K562 (cell line): ENCODE measurements around the gene ACO2. TPM values are rescaled to one million over a fixed set of nuclear protein-coding genes. Genes with fewer than 3 reads are reported as not detected.
"Not testable (repeated sequence)": the region's sequence is repeated elsewhere in the genome, so short reads cannot be mapped to it uniquely, and the experiment has no call there.

Experiments used
- ATAC-seq: fragments of 200-7000 bp; cut with Tn5 transposase; 3 replicates; pipeline ENCODE4 v1.9.1; 2020; ENCODE audit warnings: moderate library complexity
- BruUV-seq: library from RNA; stranded (reverse); fragments of 400-500 nt; replicated peaks from 2 replicates; lab custom pipeline; 2021; lab: Mats Ljungman, UMichigan
- CTCF ChIA-PET: fragments of 300-600 bp; formaldehyde crosslinking; extraction: SDS; loops from one replicate; lab custom pipeline; 2021; ENCODE audit warnings: low intra/inter-chr PET ratio; lab: Yijun Ruan, JAX
- POLR2A ChIA-PET: fragments of 300-600, 350-650 bp; sonication (Branson Sonifier 250); formaldehyde crosslinking; extraction: SDS; loops from one replicate; lab custom pipeline; 2021; ENCODE audit warnings: antibody characterized with exemption, inconsistent platforms; lab: Yijun Ruan, JAX
- DNase-seq, 4 experiments: peaks; one replicate each; pipeline versions ENCODE4 v3.0.0 to v3.0.0-alpha.2; 2011 to 2018; ENCODE audit warnings: low spot score in 3 of 4, mixed read lengths in 3 of 4; ENCODE audit errors: extremely low read depth in 1 of 4
- FAIRE-seq: peaks from 2 replicates; lab custom pipeline; 2011; peaks lifted over from hg19 to GRCh38; lab: Jason Lieb, UNC
- H2AFZ ChIP-seq: 2 replicates; pipeline ENCODE4 v1.6.0; 2011; ENCODE audit warnings: low read depth, low read length, control low read depth, inconsistent platforms
- H3K27ac ChIP-seq: fragments of 200-600 bp; 3 replicates; pipeline ENCODE4 v1.8.0; 2011; ENCODE audit warnings: low read depth, mild to moderate bottlenecking, control low read depth, inconsistent platforms, low read length, moderate library complexity, mixed read lengths; ENCODE audit errors: extremely low read depth
- H3K27me3 ChIP-seq, 2 experiments: fragments of 300-600 bp in 1 of 2; 2 replicates in 1 of 2; 3 replicates in 1 of 2; pipeline versions ENCODE4 v1.6.0 to v1.8.0; 2011; ENCODE audit warnings: inconsistent platforms in 2 of 2, low read length in 2 of 2, mild to moderate bottlenecking in 1 of 2, mixed read lengths in 1 of 2, moderate library complexity in 1 of 2; ENCODE audit not compliant: control insufficient read depth in 2 of 2, insufficient read depth in 2 of 2
- H3K36me3 ChIP-seq: fragments of 300-600 bp; 3 replicates; pipeline ENCODE4 v1.8.0; 2011; ENCODE audit warnings: mild to moderate bottlenecking, low read length, inconsistent platforms; ENCODE audit not compliant: control insufficient read depth, insufficient read depth
- H3K4me1 ChIP-seq, 2 experiments: fragments of 200-600 bp in 1 of 2; replicated peaks in 1 of 2; 2 replicates in 1 of 2; 3 replicates in 1 of 2; pipeline versions ENCODE4 v1.5.1 to v1.8.0; 2011; ENCODE audit warnings: inconsistent platforms in 2 of 2, low read length in 2 of 2, mild to moderate bottlenecking in 1 of 2, mixed read lengths in 1 of 2, moderate library complexity in 1 of 2; ENCODE audit not compliant: control insufficient read depth in 2 of 2, insufficient read depth in 2 of 2
- H3K4me2 ChIP-seq: 2 replicates; pipeline ENCODE4 v1.6.1; 2011; ENCODE audit warnings: low read length, control low read depth, inconsistent platforms, mixed read lengths; ENCODE audit not compliant: insufficient read depth
- H3K4me3 ChIP-seq: fragments of 200-600 bp; sonication (generic), shearing (Covaris generic); 2 replicates; pipeline ENCODE4 v1.5.1; 2016; ENCODE audit warnings: control low read depth, inconsistent platforms
- H3K79me2 ChIP-seq: fragments of 200-600 bp; 3 replicates; pipeline ENCODE4 v1.8.0; 2011; ENCODE audit warnings: low read length, inconsistent platforms; ENCODE audit not compliant: control insufficient read depth, insufficient read depth
- H3K9ac ChIP-seq, 2 experiments: 2 replicates each; pipeline versions ENCODE4 v1.6.0 to v1.6.1; 2011; ENCODE audit warnings: low read depth in 2 of 2, low read length in 2 of 2, control low read depth in 1 of 2, inconsistent platforms in 1 of 2, mild to moderate bottlenecking in 1 of 2, mixed read lengths in 1 of 2; ENCODE audit not compliant: insufficient read depth in 1 of 2
- H3K9me1 ChIP-seq: one replicate; pipeline ENCODE4 v1.6.0; 2011; ENCODE audit warnings: inconsistent platforms, mild to moderate bottlenecking, low read length, moderate library complexity; ENCODE audit not compliant: control insufficient read depth, insufficient read depth
- H3K9me3 ChIP-seq: replicated peaks from 2 replicates; pipeline ENCODE4 v1.5.1; 2011; ENCODE audit warnings: low read depth, low read length, inconsistent platforms; ENCODE audit not compliant: control insufficient read depth, insufficient read depth
- H4K20me1 ChIP-seq: replicated peaks from 2 replicates; pipeline ENCODE4 v1.6.1; 2011; ENCODE audit warnings: low read length, inconsistent platforms, mixed read lengths; ENCODE audit not compliant: control insufficient read depth, insufficient read depth
- TAF1 ChIP-seq: IDR thresholded peaks from 2 replicates; pipeline ENCODE4 v1.6.1; 2011; ENCODE audit warnings: mild to moderate bottlenecking, low read length, moderate library complexity; ENCODE audit not compliant: insufficient read depth, control insufficient read depth, severe bottlenecking; ENCODE audit errors: extremely low read depth
- WGBS: fragments of 100-300 bp; shearing (Covaris generic); methylation state at CpG from one replicate; pipeline ENCODE4 v1.1.6; 2016; ENCODE audit warnings: low coverage, mixed read lengths; ENCODE audit not compliant: insufficient coverage; ENCODE audit errors: missing lambda C conversion rate; 5-methylcytosine and 5-hydroxymethylcytosine counted together
- in situ Hi-C: fragments of 300-500 bp; cut with MboI; formaldehyde crosslinking; loops from 4 replicates; pipeline ENCODE4 v1.15.0; 2018; ENCODE audit warnings: inconsistent platforms, mixed read lengths
- intact Hi-C: fragments of 100-400 bp; cut with micrococcal nuclease; formaldehyde crosslinking; loops from 2 replicates; pipeline ENCODE4 v1.14.2; 2022
- polyA plus RNA-seq, 8 experiments: library from polyadenylated mRNA; depleted of rRNA in 4 of 8; stranded (reverse) in 5 of 8; unstranded in 3 of 8; fragments of >200 nt; fragmentation: Nextera tagmentation in 2 of 8; fragmentation: Illumina TruSeq in 1 of 8; extraction: Ambion mirVana in 2 of 8; extraction: Trizol in 1 of 8; gene quantifications; 2 replicates each; pipeline versions ENCODE4 v1.2.1 to v1.2.3, GENCODE V29; 2011 to 2014; ENCODE audit warnings: inconsistent platforms in 1 of 8, missing spikeins in 1 of 8
- total RNA-seq, 7 experiments: library from RNA; depleted of rRNA in 6 of 7; stranded (reverse); fragments of >200 nt in 6 of 7; fragmentation: Illumina TruSeq in 2 of 7; extraction: Trizol in 2 of 7; gene quantifications; 2 replicates each; pipeline versions ENCODE4 v1.2.1 to v1.2.3, GENCODE V29; 2011 to 2021; ENCODE audit warnings: low replicate concordance in 1 of 7

ACO2 gene
- total and polyA plus RNA-seq, 9 of the 15 experiments (the other 6 are each of a cell fraction or from before 2014, with no cell fraction given) = 16.2 to 119 (median 43.2) TPM

DNA sequence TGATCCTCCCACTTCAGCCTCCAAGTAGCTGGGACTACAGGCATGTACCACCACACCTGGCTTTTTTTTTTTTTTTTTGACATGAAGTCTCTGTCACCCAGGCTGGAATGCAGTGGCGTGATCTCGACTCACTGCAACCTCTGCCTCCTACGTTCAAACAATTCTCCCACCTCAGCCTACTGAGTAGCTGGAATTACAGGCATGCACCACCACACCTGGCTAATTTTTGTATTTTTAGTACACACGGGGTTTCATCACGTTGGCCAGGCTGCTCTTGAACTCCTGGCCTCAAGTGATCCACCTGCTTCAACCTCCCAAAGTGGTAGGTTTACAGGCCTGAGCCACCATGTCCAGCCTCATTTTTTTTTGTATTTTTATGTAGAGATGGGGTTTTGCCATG is 28.4 kb upstream of the ACO2 start:
- ATAC-seq, H3K9me3 ChIP-seq, H3K27ac ChIP-seq, H3K4me2 ChIP-seq, in situ Hi-C loops, H3K9ac ChIP-seq, H3K9me1 ChIP-seq, CTCF ChIA-PET, FAIRE-seq, H4K20me1 ChIP-seq, H3K4me3 ChIP-seq, DNase-seq, BruUV-seq, H3K27me3 ChIP-seq, intact Hi-C loops, H2AFZ ChIP-seq: not testable (repeated sequence)
- Histone ChIP-seq H3K79me2 (peaks cover 62% of the 10 kb centered on the region), H3K36me3 (peaks cover 52% of the 10 kb centered on the region), H3K4me1 (peaks cover 0 to 11% of the 10 kb centered on the region in 2 experiments; a peak in 3 of 5 replicates)
- POLR2A ChIA-PET = interaction anchor here (0.6 kb wide), 1 partner anchor 1703 kb away, joined by 3 read pairs; no protein-coding TSS in a partner anchor
- WGBS = 83% methylated on average over 3 of the region's 5 CpGs

DNA sequence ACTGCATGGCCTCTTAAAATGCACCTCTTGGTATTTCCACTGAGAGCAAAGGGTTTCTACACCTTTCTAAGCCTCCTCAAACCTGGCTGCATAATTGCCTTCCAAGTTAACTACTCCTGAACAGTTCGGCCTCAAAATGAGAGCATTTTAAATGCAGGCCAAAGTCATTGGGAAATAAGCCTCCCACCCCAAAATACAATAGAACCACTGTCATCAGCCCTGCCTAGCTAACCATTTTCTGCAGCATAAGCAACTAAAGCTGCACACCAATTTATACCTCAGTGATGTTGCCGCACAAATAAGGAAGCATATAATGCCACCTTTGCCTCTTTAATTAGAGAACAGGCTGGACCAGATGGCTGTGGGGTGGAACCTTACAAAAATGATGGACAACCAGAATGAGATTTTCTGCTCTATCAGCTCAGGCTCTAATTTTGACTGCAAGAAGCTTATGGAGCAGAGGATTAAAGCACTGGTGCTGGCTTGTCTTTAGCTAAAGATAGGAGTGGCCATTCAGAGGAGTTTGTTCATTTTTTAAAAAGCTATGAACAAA is 26.6 kb upstream of the ACO2 start:
- no peak overlapping the region for H3K4me2 ChIP-seq
- no peak for TF ChIP-seq TAF1

More for the DNA sequence above, 26.6 kb upstream of the ACO2 start:
- ChIA-PET CTCF (no interaction called here), POLR2A (no interaction called here)
- Histone ChIP-seq H3K9me1 (no peaks in the 10 kb centered on the region), H3K36me3 (peaks cover 34% of the 10 kb centered on the region), H3K9ac (no peak overlapping the region), H3K79me2 (peaks cover 73% of the 10 kb centered on the region), H3K4me3 (no peak overlapping the region), H3K27ac (no peak overlapping the region), H3K9me3 (no peaks in the 10 kb centered on the region), H3K27me3 (no peaks in the 10 kb centered on the region), H3K4me1 (peaks cover 0 to 16% of the 10 kb centered on the region in 2 experiments; a peak in 3 of 5 replicates), H2AFZ (no peak overlapping the region), H4K20me1 (peaks cover 6% of the 10 kb centered on the region)
- WGBS = 97% methylated on average over 2 of the region's 2 CpGs
- no peak for ATAC-seq
- no peak for DNase-seq
- intact Hi-C loops (no loop called here), in situ Hi-C loops (no loop called here)
- FAIRE-seq = no peak
- no TSS peak for BruUV-seq
